WTC11 (cell line): ENCODE results near the gene FCN1. TPM values are rescaled to one million over a fixed set of nuclear protein-coding genes. Genes with fewer than 3 reads are reported as not detected.
"Not testable (repeated sequence)": the region's sequence is repeated elsewhere in the genome, so short reads cannot be mapped to it uniquely, and the experiment has no call there.

Experiments used
- ATAC-seq: fragments of 200-7000 bp; cut with Tn5 transposase; 2 replicates; pipeline ENCODE4 v1.10.0; 2021; ENCODE audit warnings: mild to moderate bottlenecking, moderate library complexity
- CTCF ChIA-PET: fragments of 300-600 bp; sonication (Branson Sonifier 250); formaldehyde crosslinking; loops from one replicate; lab custom pipeline; 2021; ENCODE audit warnings: antibody characterized with exemption; lab: Charles Lee
- POLR2A ChIA-PET: fragments of 350-600 bp; sonication (Branson Sonifier 250); formaldehyde crosslinking; loops from one replicate; lab custom pipeline; 2021; ENCODE audit warnings: antibody characterized with exemption; lab: Charles Lee
- DNase-seq: peaks from one replicate; pipeline ENCODE4 v3.0.0; 2021; ENCODE audit warnings: low spot score
- H3K27ac Mint-ChIP-seq: 2 replicates; pipeline ENCODE4 v1.8.0; 2021; ENCODE audit warnings: mixed read lengths
- H3K27me3 Mint-ChIP-seq: 2 replicates; pipeline ENCODE4 v1.8.0; 2021; ENCODE audit warnings: low read depth, mild to moderate bottlenecking, moderate library complexity, mixed read lengths
- H3K36me3 Mint-ChIP-seq: 2 replicates; pipeline ENCODE4 v1.8.0; 2021; ENCODE audit warnings: mixed read lengths
- H3K4me1 Mint-ChIP-seq: 2 replicates; pipeline ENCODE4 v1.8.0; 2022; ENCODE audit warnings: mixed read lengths
- H3K4me3 Mint-ChIP-seq: 2 replicates; pipeline ENCODE4 v1.8.0; 2021; ENCODE audit warnings: mild to moderate bottlenecking, moderate library complexity, mixed read lengths
- H3K9me3 Mint-ChIP-seq: 2 replicates; pipeline ENCODE4 v1.8.0; 2021; ENCODE audit warnings: mixed read lengths
- CREB1 ChIP-seq: sonication (generic); formaldehyde crosslinking; IDR thresholded peaks from 2 replicates; pipeline ENCODE4 v1.8.0; 2023; ENCODE audit warnings: mild to moderate bottlenecking, missing genetic modification reagents
- FOXJ3 ChIP-seq: sonication (generic); formaldehyde crosslinking; IDR thresholded peaks from 2 replicates; pipeline ENCODE4 v1.9.0; 2021; ENCODE audit warnings: missing genetic modification reagents, mild to moderate bottlenecking, borderline replicate concordance
- FOXK1 ChIP-seq: sonication (generic); formaldehyde crosslinking; IDR thresholded peaks from 2 replicates; pipeline ENCODE4 v1.8.0; 2022; ENCODE audit warnings: mild to moderate bottlenecking, moderate library complexity, missing genetic modification reagents
- NFE2L1 ChIP-seq: sonication (generic); formaldehyde crosslinking; IDR thresholded peaks from 2 replicates; pipeline ENCODE4 v1.8.1; 2023; ENCODE audit warnings: missing genetic modification reagents
- ZBTB21 ChIP-seq: sonication (generic); formaldehyde crosslinking; IDR thresholded peaks from 2 replicates; pipeline ENCODE4 v1.8.1; 2023; ENCODE audit warnings: mild to moderate bottlenecking, missing genetic modification reagents, borderline replicate concordance
- total RNA-seq: library from RNA; stranded (reverse); gene quantifications from 3 replicates; pipeline ENCODE4 v1.2.3, GENCODE V29; 2021
- TF ChIP-seq, protein P1 (sequence below): sonication (generic); formaldehyde crosslinking; IDR thresholded peaks from 2 replicates; pipeline ENCODE4 v1.8.1; 2023; ENCODE audit warnings: mild to moderate bottlenecking, missing genetic modification reagents, moderate library complexity
- TF ChIP-seq, protein P2 (sequence below): fragments of 250-450 bp; sonication (Bioruptor Pico); IDR thresholded peaks from 2 replicates; pipeline ENCODE4 v1.9.0; 2021; ENCODE audit warnings: mild to moderate bottlenecking
- TF ChIP-seq, protein P3 (sequence below): fragments of 250-450 bp; sonication (Bioruptor Pico); IDR thresholded peaks from 2 replicates; pipeline ENCODE4 v2.1.2; 2022; ENCODE audit warnings: mild to moderate bottlenecking, moderate library complexity
- TF ChIP-seq, protein P4 (sequence below): sonication (generic); formaldehyde crosslinking; IDR thresholded peaks from 2 replicates; pipeline ENCODE4 v1.8.1; 2023; ENCODE audit warnings: mild to moderate bottlenecking, missing genetic modification reagents

Gene FCN1
- total RNA-seq, 1 experiment from 2014 or later = not detected

DNA sequence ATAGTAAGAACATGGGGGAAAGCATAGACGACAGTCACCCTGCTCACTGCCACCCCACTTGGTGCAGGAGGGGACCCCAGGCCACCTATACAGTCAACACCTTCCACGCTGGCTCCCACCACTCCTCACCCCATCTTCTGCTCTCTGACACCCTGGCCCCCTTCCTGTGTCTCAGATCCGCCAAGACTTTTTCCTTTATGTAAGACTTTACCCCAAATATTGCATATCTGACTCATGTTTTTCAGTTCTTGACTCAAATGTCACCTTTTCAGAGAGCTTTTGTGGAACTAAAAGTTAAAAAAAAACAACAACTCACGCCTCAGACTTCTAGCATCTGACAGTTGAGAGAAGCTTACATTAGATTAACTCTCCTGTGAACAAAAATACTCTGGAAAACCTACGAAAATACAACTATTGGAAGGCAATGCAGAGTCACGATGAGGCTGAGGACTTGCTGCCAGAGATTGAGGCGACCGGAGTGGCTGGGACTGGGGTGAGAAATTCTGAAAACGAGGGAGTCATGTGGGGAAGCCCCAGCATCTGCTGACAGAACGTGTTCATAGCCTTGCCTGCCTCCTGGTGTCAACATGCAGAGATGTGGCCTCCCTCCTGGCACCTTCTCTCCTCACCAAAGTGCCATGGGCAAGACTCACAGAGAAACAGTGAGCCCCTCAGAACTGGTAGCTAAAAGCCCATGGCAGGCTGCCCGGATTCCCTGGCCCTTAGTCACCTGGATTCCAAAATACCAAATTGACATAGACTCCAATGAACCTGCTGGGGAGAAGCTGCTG lies 59.5 kb downstream of the FCN1 start:
- H3K27ac Mint-ChIP-seq = no peak overlapping the region
- peaks cover 26% of the 10 kb centered on the region for H3K9me3 Mint-ChIP-seq
- ChIA-PET CTCF (interaction anchor here (1.3 kb wide), 1 partner anchor 80 kb away, joined by 5 read pairs; no protein-coding TSS in a partner anchor), POLR2A (no interaction called here)
- no peaks in the 10 kb centered on the region for H3K4me1 Mint-ChIP-seq
- DNase-seq (no peak), ATAC-seq (no peak)
- no peaks in the 10 kb centered on the region; the same call in 1 of the 2 replicates for H3K27me3 Mint-ChIP-seq
- TF ChIP-seq ZBTB21 (CRISPR knock-in tag) (no peak), FOXJ3 (CRISPR knock-in tag) (no peak), CREB1 (CRISPR knock-in tag) (no peak), FOXK1 (CRISPR knock-in tag) (no peak)
- TF ChIP-seq, protein P1, sequence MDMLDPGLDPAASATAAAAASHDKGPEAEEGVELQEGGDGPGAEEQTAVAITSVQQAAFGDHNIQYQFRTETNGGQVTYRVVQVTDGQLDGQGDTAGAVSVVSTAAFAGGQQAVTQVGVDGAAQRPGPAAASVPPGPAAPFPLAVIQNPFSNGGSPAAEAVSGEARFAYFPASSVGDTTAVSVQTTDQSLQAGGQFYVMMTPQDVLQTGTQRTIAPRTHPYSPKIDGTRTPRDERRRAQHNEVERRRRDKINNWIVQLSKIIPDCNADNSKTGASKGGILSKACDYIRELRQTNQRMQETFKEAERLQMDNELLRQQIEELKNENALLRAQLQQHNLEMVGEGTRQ = no peak
- TF ChIP-seq, protein P2, sequence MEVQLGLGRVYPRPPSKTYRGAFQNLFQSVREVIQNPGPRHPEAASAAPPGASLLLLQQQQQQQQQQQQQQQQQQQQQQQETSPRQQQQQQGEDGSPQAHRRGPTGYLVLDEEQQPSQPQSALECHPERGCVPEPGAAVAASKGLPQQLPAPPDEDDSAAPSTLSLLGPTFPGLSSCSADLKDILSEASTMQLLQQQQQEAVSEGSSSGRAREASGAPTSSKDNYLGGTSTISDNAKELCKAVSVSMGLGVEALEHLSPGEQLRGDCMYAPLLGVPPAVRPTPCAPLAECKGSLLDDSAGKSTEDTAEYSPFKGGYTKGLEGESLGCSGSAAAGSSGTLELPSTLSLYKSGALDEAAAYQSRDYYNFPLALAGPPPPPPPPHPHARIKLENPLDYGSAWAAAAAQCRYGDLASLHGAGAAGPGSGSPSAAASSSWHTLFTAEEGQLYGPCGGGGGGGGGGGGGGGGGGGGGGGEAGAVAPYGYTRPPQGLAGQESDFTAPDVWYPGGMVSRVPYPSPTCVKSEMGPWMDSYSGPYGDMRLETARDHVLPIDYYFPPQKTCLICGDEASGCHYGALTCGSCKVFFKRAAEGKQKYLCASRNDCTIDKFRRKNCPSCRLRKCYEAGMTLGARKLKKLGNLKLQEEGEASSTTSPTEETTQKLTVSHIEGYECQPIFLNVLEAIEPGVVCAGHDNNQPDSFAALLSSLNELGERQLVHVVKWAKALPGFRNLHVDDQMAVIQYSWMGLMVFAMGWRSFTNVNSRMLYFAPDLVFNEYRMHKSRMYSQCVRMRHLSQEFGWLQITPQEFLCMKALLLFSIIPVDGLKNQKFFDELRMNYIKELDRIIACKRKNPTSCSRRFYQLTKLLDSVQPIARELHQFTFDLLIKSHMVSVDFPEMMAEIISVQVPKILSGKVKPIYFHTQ (CRISPR knock-in tag) = no peak
- TF ChIP-seq, protein P3, sequence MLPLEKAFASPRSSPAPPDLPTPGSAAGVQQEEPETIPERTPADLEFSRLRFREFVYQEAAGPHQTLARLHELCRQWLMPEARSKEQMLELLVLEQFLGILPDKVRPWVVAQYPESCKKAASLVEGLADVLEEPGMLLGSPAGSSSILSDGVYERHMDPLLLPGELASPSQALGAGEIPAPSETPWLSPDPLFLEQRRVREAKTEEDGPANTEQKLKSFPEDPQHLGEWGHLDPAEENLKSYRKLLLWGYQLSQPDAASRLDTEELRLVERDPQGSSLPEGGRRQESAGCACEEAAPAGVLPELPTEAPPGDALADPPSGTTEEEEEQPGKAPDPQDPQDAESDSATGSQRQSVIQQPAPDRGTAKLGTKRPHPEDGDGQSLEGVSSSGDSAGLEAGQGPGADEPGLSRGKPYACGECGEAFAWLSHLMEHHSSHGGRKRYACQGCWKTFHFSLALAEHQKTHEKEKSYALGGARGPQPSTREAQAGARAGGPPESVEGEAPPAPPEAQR (CRISPR knock-in tag) = no peak
- H3K4me3 Mint-ChIP-seq = no peak overlapping the region
- 0 out of 2 replicates have a peak, but pooled peaks cover 2% of the 10 kb centered on the region for H3K36me3 Mint-ChIP-seq

DNA sequence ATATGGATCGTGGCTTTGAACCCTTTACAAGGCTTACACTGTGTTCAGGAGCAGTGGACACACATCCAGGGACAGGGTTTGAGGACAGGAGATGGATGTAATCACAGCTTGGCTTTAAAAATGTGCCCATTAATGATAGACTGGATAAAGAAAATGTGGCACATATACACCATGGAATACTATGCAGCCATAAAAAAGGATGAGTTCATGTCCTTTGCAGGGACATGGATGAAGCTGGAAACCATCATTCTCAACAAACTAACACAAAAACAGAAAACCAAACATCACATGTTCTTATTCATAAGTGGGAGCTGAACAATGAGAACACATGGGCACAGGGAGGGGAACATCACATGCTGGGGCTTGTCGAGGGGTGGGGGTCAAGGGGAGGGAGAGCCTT lies 60.3 kb downstream of the FCN1 start:
- ATAC-seq, CTCF ChIA-PET, H3K27ac Mint-ChIP-seq, POLR2A ChIA-PET, DNase-seq, H3K4me1 Mint-ChIP-seq, H3K4me3 Mint-ChIP-seq, H3K36me3 Mint-ChIP-seq, H3K27me3 Mint-ChIP-seq: not testable (repeated sequence)
- H3K9me3 Mint-ChIP-seq = peaks cover 26% of the 10 kb centered on the region

DNA sequence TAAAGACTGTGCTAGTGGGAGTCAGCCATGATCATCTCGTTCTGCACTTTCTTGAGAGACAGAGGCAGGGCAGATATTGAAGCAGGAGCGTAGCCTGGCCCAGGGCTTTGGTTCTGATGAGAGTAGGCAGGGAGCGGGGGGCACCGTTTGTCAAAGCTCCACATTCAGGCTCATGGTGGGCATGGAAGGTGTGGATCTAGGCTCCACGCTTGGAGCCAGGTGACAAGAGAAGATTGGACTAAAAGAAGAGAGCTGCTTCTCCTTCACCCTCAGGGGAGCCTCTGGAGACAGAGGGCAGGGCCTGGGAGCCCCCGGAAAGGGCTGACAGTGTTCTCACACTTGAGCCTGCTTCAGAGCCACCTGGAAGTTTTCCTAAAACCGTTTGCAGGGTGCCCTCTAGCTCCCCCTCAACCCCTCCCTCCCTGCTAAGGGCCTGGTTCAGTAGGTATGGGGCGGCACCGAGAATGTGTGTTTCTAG lies 61.8 kb downstream of the FCN1 start:
- Mint-ChIP-seq H3K4me3 (no peak overlapping the region), H3K36me3 (0 out of 2 replicates have a peak, but pooled peaks cover 2% of the 10 kb centered on the region), H3K4me1 (no peaks in the 10 kb centered on the region), H3K9me3 (peaks cover 21% of the 10 kb centered on the region), H3K27ac (no peak overlapping the region), H3K27me3 (no peaks in the 10 kb centered on the region; the same call in 1 of the 2 replicates)
- CTCF ChIA-PET = interaction anchor here (1.7 kb wide), 1 partner anchor 16 kb away, joined by 6 read pairs; no protein-coding TSS in a partner anchor
- ATAC-seq (no peak), DNase-seq (no peak)
- POLR2A ChIA-PET = no interaction called here
- TF ChIP-seq, protein P4, sequence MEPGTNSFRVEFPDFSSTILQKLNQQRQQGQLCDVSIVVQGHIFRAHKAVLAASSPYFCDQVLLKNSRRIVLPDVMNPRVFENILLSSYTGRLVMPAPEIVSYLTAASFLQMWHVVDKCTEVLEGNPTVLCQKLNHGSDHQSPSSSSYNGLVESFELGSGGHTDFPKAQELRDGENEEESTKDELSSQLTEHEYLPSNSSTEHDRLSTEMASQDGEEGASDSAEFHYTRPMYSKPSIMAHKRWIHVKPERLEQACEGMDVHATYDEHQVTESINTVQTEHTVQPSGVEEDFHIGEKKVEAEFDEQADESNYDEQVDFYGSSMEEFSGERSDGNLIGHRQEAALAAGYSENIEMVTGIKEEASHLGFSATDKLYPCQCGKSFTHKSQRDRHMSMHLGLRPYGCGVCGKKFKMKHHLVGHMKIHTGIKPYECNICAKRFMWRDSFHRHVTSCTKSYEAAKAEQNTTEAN (CRISPR knock-in tag) = no peak
- TF ChIP-seq NFE2L1 (CRISPR knock-in tag) = no peak

Other genes with a start within 250 kb of the FCN1 start
- gene FCN2, start 37.1 kb downstream of the FCN1 start, total RNA-seq = not detected in 3 replicates
- gene OLFM1, start 169.8 kb upstream of the FCN1 start, total RNA-seq = 31.8 to 37.6 TPM (median 31.9 TPM) in 3 replicates